PC-3 (cell line): Measurements from ENCODE around the gene FGF6.

ENCODE experiments used
- CTCF ChIP-seq: fragments of 300-600 bp; sonication (generic); conservative IDR thresholded peaks from 2 replicates; pipeline ENCODE4 v1.5.1; 2017; ENCODE audit warnings: antibody characterized with exemption, low read depth, mild to moderate bottlenecking, low read length
- EZH2 ChIP-seq: fragments of 300-600 bp; sonication (generic); IDR thresholded peaks from one replicate; pipeline ENCODE4 v1.6.1; 2017; ENCODE audit warnings: antibody characterized with exemption, mild to moderate bottlenecking, low read length; ENCODE audit not compliant: unreplicated experiment

GRCh38 chr12:4439736-4440135 lies 5.9 kb downstream of the FGF6 start:
- no peak for TF ChIP-seq CTCF
- TF ChIP-seq EZH2: no peak
